Activated T-helper 2 cell treated with anti-CD3 and anti-CD28 coated beads, Interferon-gamma antibody, Interleukin-2, Interleukin-4, amounts not matched to agents 10 μg/mL and 5 μg/mL and 100 μg/mL, durations not matched to agents 14 hours and 24 hours and 36 hours (primary cell): Measurements from ENCODE around the gene CSTF2T. TPM values are rescaled to one million over a fixed set of nuclear protein-coding genes. Genes with fewer than 3 reads are reported as not detected.

Source experiments
- DNase-seq: peaks from one replicate; pipeline ENCODE4 v3.0.0; 2021; ENCODE audit warnings: low spot score
- H3K27ac Mint-ChIP-seq: one replicate; pipeline ENCODE4 v1.8.0; 2021; ENCODE audit warnings: mixed read lengths
- H3K27me3 Mint-ChIP-seq: one replicate; pipeline ENCODE4 v1.8.0; 2021; ENCODE audit warnings: low read depth, mixed read lengths
- H3K36me3 Mint-ChIP-seq: one replicate; pipeline ENCODE4 v1.8.0; 2021; ENCODE audit warnings: low read depth, mixed read lengths
- H3K4me1 Mint-ChIP-seq: one replicate; pipeline ENCODE4 v1.8.0; 2021; ENCODE audit warnings: low read depth, mixed read lengths
- H3K4me3 Mint-ChIP-seq: one replicate; pipeline ENCODE4 v1.8.0; 2021; ENCODE audit warnings: low read depth, mild to moderate bottlenecking, moderate library complexity, mixed read lengths
- H3K9me3 Mint-ChIP-seq: one replicate; pipeline ENCODE4 v1.8.0; 2021; ENCODE audit warnings: mixed read lengths
- intact Hi-C: fragments of 100-400 bp; cut with micrococcal nuclease; formaldehyde crosslinking; loops from one replicate; pipeline ENCODE4 v1.15.1; 2023
- total RNA-seq: library from RNA; stranded (reverse); gene quantifications from 2 replicates; pipeline ENCODE4 v1.2.3, GENCODE V29; 2022

CSTF2T gene
- total RNA-seq, 1 donor from 2014 or later = 39.0 TPM

- peaks cover 5% of the 10 kb centered on the region for H3K9me3 Mint-ChIP-seq
- DNase-seq = no peak
- peaks cover 15% of the 10 kb centered on the region for H3K36me3 Mint-ChIP-seq
- H3K27me3 Mint-ChIP-seq = no peaks in the 10 kb centered on the region
- no peak overlapping the region for H3K4me3 Mint-ChIP-seq
- peaks cover 52% of the 10 kb centered on the region for H3K4me1 Mint-ChIP-seq
- intact Hi-C loops = no loop called here
- H3K27ac Mint-ChIP-seq = peak overlapping the region; percentile 44
Observed at GRCh38 chr10:51709324-51709972, 10.1 kb upstream of the CSTF2T start.

- H3K27ac Mint-ChIP-seq = peak overlapping the region; percentile 86
- no peak for DNase-seq
- peaks cover 54% of the 10 kb centered on the region for H3K4me1 Mint-ChIP-seq
- intact Hi-C loops = no loop called here
- H3K4me3 Mint-ChIP-seq = peak overlapping the region; percentile 30
- H3K27me3 Mint-ChIP-seq = no peaks in the 10 kb centered on the region
- H3K36me3 Mint-ChIP-seq = peaks cover 15% of the 10 kb centered on the region
- peaks cover 8% of the 10 kb centered on the region for H3K9me3 Mint-ChIP-seq
Observed at GRCh38 chr10:51708609-51709008, 9.2 kb upstream of the CSTF2T start.

GRCh38 chr10:51707821-51708424, 8.5 kb upstream of the CSTF2T start:
- intact Hi-C loops = loop anchor here (1.0 kb wide), 1 partner anchor 9 kb away; the partner anchor contains the start of gene CSTF2T
- peaks cover 15% of the 10 kb centered on the region for H3K36me3 Mint-ChIP-seq
- H3K4me3 Mint-ChIP-seq = no peak overlapping the region
- H3K27me3 Mint-ChIP-seq = no peaks in the 10 kb centered on the region
- H3K4me1 Mint-ChIP-seq = peaks cover 58% of the 10 kb centered on the region
- no peak for DNase-seq
- H3K9me3 Mint-ChIP-seq = peaks cover 8% of the 10 kb centered on the region
- peak overlapping the region; percentile 86 for H3K27ac Mint-ChIP-seq

- Mint-ChIP-seq H3K4me1 (peaks cover 58% of the 10 kb centered on the region), H3K36me3 (peaks cover 15% of the 10 kb centered on the region), H3K9me3 (peaks cover 8% of the 10 kb centered on the region), H3K27ac (peak overlapping the region; percentile 86), H3K4me3 (no peak overlapping the region), H3K27me3 (no peaks in the 10 kb centered on the region)
- no peak for DNase-seq
- intact Hi-C loops = loop anchor here (1.0 kb wide), 1 partner anchor 8 kb away; the partner anchor contains the start of gene CSTF2T
Observed at GRCh38 chr10:51707392-51707791, 8.0 kb upstream of the CSTF2T start.

- DNase-seq = no peak
- no peak overlapping the region for H3K4me3 Mint-ChIP-seq
- no peak overlapping the region for H3K27ac Mint-ChIP-seq
- peaks cover 17% of the 10 kb centered on the region for H3K36me3 Mint-ChIP-seq
- H3K4me1 Mint-ChIP-seq = peaks cover 59% of the 10 kb centered on the region
- H3K9me3 Mint-ChIP-seq = peaks cover 15% of the 10 kb centered on the region
- H3K27me3 Mint-ChIP-seq = no peaks in the 10 kb centered on the region
- intact Hi-C loops = no loop called here
Observed at GRCh38 chr10:51706225-51706624, 6.8 kb upstream of the CSTF2T start.

- intact Hi-C loops = no loop called here
- H3K36me3 Mint-ChIP-seq = peaks cover 18% of the 10 kb centered on the region
- H3K27me3 Mint-ChIP-seq = no peaks in the 10 kb centered on the region
- no peak overlapping the region for H3K4me3 Mint-ChIP-seq
- H3K27ac Mint-ChIP-seq = no peak overlapping the region
- DNase-seq = no peak
- peaks cover 16% of the 10 kb centered on the region for H3K9me3 Mint-ChIP-seq
- H3K4me1 Mint-ChIP-seq = peaks cover 59% of the 10 kb centered on the region
Observed at GRCh38 chr10:51705774-51706173, 6.4 kb upstream of the CSTF2T start.

- Mint-ChIP-seq H3K27ac (peak overlapping the region; percentile 100), H3K27me3 (no peaks in the 10 kb centered on the region), H3K9me3 (peaks cover 16% of the 10 kb centered on the region), H3K4me1 (peaks cover 56% of the 10 kb centered on the region), H3K36me3 (peaks cover 48% of the 10 kb centered on the region), H3K4me3 (peak overlapping the region; percentile 99)
- intact Hi-C loops = no loop called here
- no peak for DNase-seq
Observed at GRCh38 chr10:51700228-51700817, 928 bp upstream of the CSTF2T start.

- Mint-ChIP-seq H3K4me1 (peaks cover 53% of the 10 kb centered on the region), H3K27ac (peak overlapping the region; percentile 100), H3K27me3 (no peaks in the 10 kb centered on the region), H3K36me3 (peaks cover 53% of the 10 kb centered on the region), H3K9me3 (peaks cover 9% of the 10 kb centered on the region), H3K4me3 (peak overlapping the region; percentile 99)
- DNase-seq = no peak
- intact Hi-C loops = loop anchor here (1.0 to 5.0 kb wide), 2 partner anchors 8 to 178 kb away; no protein-coding TSS in a partner anchor
Observed at GRCh38 chr10:51699145-51699474, 285 bp downstream of the CSTF2T start.

GRCh38 chr10:51698473-51699063, 827 bp downstream of the CSTF2T start:
- H3K4me3 Mint-ChIP-seq = peak overlapping the region; percentile 99
- peaks cover 52% of the 10 kb centered on the region for H3K4me1 Mint-ChIP-seq
- peak overlapping the region; percentile 100 for H3K27ac Mint-ChIP-seq
- H3K9me3 Mint-ChIP-seq = peaks cover 9% of the 10 kb centered on the region
- no peaks in the 10 kb centered on the region for H3K27me3 Mint-ChIP-seq
- intact Hi-C loops = loop anchor here (1.0 to 5.0 kb wide), 2 partner anchors 9 to 179 kb away; no protein-coding TSS in a partner anchor
- no peak for DNase-seq
- H3K36me3 Mint-ChIP-seq = peaks cover 54% of the 10 kb centered on the region

- H3K4me1 Mint-ChIP-seq = peaks cover 41% of the 10 kb centered on the region
- H3K36me3 Mint-ChIP-seq = peaks cover 47% of the 10 kb centered on the region
- intact Hi-C loops = loop anchor here (5.0 kb wide), 1 partner anchor 181 kb away; no protein-coding TSS in a partner anchor
Observed at GRCh38 chr10:51696251-51696650, 3.1 kb downstream of the CSTF2T start.

GRCh38 chr10:51694086-51694768, 5.2 kb downstream of the CSTF2T start:
- H3K27me3 Mint-ChIP-seq = no peaks in the 10 kb centered on the region
- peaks cover 32% of the 10 kb centered on the region for H3K4me1 Mint-ChIP-seq
- no peaks in the 10 kb centered on the region for H3K9me3 Mint-ChIP-seq
- H3K27ac Mint-ChIP-seq = no peak overlapping the region
- intact Hi-C loops = no loop called here
- no peak for DNase-seq
- no peak overlapping the region for H3K4me3 Mint-ChIP-seq
- H3K36me3 Mint-ChIP-seq = peaks cover 44% of the 10 kb centered on the region

More at GRCh38 chr10:51696251-51696650, 3.1 kb downstream of the CSTF2T start:
- peaks cover 1% of the 10 kb centered on the region for H3K9me3 Mint-ChIP-seq
- no peak overlapping the region for H3K27ac Mint-ChIP-seq
- DNase-seq = no peak
- peak overlapping the region; percentile 58 for H3K4me3 Mint-ChIP-seq
- no peaks in the 10 kb centered on the region for H3K27me3 Mint-ChIP-seq

- intact Hi-C loops = no loop called here
Observed at GRCh38 chr10:51691135-51691534, 8.3 kb downstream of the CSTF2T start.

More at GRCh38 chr10:51691135-51691534, 8.3 kb downstream of the CSTF2T start:
- Mint-ChIP-seq H3K9me3 (no peaks in the 10 kb centered on the region), H3K4me3 (no peak overlapping the region), H3K27me3 (peaks cover 2% of the 10 kb centered on the region), H3K27ac (no peak overlapping the region), H3K36me3 (peaks cover 18% of the 10 kb centered on the region), H3K4me1 (peaks cover 14% of the 10 kb centered on the region)
- DNase-seq = no peak
